HCT116 (cell line): ENCODE measurements around the gene NOSIP.

Experiments used
- CEBPB ChIP-seq: IDR thresholded peaks from 2 replicates; pipeline ENCODE4 v1.6.1; 2012; ENCODE audit warnings: low read depth
- POLR2AphosphoS5 ChIP-seq: IDR thresholded peaks from 2 replicates; pipeline ENCODE4 v1.6.1; 2011; ENCODE audit warnings: mild to moderate bottlenecking, low read depth, low read length, moderate library complexity
- TF ChIP-seq, protein P1 (sequence below): IDR thresholded peaks from 2 replicates; pipeline ENCODE4 v1.6.1; 2012

DNA sequence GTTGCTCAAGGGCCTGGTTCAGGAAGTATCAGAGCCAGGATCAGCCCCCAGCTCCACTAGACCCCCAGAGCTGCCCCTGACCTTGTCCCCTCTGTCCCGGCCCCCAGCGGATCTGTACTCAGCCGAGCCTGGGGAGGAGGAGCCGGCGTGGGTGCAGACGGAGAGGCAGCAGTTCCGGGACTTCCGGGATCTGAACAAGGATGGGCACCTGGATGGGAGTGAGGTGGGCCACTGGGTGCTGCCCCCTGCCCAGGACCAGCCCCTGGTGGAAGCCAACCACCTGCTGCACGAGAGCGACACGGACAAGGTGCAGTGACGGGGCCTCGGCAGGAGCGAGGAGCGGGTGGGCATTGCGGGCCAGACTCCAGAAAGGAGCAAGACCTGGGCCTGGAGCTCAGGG is 37.9 kb downstream of the NOSIP start:
- no peak for TF ChIP-seq POLR2AphosphoS5
- TF ChIP-seq, protein P1, sequence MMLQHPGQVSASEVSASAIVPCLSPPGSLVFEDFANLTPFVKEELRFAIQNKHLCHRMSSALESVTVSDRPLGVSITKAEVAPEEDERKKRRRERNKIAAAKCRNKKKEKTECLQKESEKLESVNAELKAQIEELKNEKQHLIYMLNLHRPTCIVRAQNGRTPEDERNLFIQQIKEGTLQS: no peak
- no peak for TF ChIP-seq CEBPB
